Fibroblast of skin of abdomen (primary cell): ENCODE data around the gene RAD52.

ENCODE experiments used
- DNase-seq: peaks from one replicate; pipeline ENCODE4 v3.0.0-alpha.2; 2013

Gene RAD52

DNA sequence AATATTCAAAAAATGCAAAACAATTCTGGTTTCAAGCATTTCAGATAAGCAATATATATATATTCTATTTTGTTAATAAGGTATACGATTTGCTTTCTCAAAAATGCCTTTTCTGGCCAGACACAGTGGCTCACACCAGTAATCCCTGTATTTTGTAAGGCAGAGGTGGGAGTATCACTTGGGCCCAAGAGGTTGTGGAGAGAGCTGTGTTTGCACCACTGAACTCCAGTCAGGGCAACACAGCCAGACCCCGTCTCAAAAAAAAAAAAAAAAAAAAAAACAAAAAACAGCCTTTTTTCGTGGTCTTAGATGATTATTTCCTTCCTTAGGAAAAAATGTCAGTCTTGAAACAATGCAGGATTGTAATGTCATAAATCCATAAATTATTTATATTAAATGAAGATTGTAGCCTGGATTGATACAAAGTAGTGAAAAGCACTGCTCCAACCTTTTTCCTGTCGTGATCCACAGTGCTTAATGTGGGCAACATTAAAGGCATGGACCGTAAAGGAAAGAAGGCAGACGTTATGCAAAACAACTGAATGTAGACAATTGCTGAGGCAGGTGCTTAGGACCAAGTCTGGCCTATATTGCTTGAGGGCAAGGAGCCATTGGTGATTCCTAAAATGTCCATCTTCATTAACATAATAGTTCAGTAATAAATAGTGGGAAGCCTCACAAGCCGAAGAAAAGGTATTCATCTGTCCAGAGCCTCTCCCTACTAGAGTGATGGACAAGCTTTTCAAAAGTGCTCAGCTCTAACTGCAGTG, 36.8 kb downstream of the RAD52 start:
- DNase-seq: no peak

DNA sequence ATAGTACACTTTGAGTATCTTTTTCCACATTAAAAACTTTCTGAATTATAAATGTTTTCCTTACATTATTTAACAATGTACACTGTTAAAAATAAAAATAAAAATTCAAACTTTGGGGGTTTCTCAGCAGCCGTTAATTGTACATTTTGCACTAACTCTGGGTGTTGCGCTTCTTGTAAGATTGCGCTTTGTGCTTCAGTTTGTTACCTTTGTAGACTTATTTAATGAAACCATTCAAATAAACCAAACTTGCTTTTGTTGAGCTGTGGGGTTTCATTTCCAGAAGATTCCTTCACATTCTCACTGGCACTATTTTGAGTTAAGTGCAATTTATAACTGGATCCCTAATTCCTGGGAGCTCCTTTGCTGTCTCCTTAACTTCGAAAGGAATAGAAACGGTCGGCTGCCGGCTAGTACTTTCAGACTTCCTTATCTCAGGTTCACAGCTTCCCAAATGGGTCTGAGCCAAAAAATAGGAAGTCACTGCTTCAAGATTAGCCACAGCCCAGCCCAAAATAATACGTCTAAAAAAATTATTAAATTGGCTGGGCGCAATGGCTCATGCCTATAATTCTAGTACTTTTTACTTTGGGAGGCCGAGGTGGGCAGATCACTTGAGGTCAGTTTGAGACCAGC, 38.2 kb downstream of the RAD52 start:
- no peak for DNase-seq

- no peak for DNase-seq
These were observed 39.1 kb downstream of the RAD52 start for GRCh38 chr12:910416-910815.

DNA sequence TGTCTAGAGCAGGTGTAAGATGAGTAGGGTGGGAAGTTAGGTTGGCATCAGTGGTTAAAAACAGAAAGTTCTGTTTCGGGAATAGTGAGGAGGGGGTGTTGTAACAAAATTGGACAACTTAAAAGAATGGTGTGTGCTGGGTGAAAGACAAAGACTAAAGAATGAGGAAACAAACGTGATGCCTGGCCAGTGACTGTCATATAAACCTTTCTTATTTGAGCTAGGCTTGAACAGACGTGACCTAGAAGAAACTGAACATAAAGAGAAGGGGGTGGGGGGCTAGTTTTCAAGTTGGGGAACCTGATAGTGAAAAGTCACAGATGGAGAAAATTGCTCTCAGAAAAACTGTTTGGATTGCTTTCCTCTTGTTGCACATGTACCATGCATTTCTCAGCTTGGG, 39.6 kb downstream of the RAD52 start:
- no peak for DNase-seq

DNA sequence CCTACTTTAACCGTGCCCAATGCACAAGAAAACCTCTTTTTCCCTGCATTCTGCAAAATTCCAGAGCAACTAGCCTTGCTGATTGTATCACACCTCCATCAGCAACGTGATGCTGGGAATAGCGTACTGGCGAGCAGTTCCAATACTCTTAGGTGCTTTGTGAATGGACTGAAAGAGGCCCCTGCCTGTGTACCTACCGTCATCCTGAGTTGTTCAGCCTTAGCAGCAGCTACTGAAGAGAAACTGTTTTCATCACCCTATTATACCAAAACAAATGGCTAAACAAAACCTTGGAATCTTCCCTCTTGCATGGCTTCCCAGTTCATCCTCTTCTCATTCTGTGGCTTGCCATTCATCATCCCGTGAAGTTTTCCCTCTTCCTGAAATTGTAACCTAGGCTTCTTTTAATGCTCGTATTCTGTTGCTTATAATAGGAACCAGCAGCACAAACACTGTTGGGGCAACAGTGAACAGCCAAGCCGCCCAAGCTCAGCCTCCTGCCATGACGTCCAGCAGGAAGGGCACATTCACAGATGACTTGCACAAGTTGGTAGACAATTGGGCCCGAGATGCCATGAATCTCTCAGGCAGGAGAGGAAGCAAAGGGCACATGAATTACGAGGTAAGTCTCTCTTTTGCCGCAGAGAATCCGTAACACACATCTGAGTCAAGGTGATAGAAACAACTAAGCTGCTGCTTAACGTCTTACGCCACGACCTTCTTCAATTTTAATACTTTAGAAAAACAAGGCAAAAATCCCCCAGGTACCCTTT, 41.9 kb downstream of the RAD52 start:
- DNase-seq: no peak

DNA sequence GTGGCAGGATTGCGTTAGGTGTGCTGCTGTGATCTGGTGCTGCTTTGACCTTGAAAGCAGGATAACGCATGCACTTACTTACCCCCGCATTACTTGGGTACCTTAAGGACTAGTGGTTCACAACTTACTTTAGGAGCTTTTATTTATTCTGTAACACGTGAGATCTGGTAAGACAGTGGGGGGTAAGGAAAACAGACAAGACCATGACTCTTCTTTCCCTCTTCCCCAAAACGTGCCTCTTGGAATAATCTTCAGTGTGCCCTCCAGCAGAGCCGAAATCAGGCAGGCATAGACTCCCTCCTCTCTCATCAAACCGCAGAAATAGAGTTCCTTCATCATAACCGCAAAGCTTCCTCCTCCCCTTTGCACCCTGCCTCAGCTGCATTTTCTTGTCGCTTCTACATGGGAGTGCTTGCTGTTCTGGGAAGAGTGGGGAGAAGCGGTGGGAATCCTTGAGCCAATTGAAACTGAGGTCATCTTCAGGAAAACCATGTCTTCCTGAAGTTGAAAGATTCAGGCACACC, 43.4 kb downstream of the RAD52 start:
- no peak for DNase-seq

DNA sequence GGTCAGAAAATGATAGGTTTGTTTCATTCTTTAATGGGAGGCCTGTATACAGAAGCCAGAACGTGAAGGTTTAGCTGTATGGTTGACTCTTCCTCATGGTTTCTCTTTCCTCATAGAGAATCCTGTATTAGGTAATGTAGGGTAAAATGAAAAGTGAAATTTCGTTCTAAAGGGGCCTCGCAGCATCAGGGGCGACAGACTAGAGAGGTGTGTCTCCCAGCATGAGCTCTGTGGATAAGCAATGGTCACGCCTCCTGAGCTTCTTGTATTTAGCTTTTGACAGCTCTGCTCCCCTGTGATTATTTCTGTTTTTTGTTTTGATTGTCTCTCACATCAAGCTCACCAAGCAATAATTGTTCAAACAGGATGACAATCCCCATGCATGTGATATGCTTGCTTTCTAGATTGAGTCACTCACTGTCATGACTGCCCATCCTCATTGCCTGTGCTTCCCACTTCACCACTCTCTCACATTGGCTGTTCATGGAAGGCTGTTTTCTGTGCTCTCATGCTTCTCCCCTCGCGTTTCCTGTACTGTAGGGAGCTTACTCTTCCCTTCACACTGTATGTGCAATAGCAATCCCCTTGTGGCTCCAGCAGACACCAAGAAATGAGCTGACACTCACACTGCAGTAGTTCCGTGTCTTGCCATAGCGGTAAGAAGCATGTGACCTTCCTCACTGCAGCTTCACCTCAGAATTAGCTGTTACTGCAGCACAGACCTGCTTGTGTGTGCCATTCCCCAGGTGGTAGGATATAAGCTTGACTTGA, 44.0 kb downstream of the RAD52 start:
- no peak for DNase-seq

DNA sequence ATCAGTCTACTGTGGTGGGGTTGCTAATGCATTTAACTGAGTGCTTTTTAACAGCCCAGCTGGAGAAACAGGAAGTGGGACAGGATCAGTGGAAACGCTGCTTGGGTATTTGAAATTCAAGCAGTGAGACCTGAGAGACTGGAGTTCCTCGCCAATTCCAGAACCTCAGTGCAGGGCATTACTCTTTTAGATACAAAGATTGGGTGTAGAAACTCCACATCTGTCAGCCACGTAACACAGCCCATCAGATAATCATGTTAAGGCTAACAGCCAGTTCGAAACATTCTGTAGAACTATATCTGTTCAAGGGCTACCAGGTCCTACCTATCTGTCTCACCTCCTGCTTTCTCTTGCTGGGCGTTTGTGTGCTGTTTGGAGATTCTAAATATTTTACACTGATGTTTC, 45.5 kb downstream of the RAD52 start:
- no peak for DNase-seq

GRCh38 chr12:903055-903454, 46.4 kb downstream of the RAD52 start:
- no peak for DNase-seq

DNA sequence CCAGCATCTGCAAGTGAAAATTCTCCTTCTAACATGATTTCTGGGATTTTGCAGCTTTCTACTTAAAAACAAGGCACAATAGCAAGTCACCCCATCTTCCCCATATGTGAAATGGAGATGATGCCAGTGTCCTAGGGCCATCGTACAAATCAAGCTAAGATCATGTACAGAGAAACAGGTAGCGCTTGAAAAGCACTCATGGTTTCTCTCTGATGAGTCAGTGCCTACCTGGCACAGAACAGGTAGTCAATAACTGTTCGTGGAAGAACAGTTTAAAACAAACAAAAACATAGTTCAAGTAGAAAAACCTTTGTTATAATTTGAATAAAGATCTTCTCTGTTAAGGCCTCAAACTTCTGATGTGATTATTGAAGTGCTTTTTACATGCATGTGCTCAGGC, 46.9 kb downstream of the RAD52 start:
- no peak for DNase-seq

DNA sequence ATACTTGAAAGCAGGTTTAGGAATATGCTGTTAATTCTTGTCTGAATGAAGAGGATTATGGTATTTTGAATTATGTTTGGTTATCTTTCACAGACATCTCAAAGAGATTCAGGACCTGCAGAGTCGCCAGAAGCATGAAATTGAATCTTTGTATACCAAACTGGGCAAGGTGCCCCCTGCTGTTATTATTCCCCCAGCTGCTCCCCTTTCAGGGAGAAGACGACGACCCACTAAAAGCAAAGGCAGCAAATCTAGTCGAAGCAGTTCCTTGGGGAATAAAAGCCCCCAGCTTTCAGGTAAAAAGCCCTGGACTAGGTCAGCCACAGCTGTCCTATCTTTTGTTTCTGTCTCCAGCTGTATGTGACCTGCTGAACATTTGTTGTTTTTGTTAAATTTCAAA, 52.1 kb downstream of the RAD52 start:
- DNase-seq: no peak

DNA sequence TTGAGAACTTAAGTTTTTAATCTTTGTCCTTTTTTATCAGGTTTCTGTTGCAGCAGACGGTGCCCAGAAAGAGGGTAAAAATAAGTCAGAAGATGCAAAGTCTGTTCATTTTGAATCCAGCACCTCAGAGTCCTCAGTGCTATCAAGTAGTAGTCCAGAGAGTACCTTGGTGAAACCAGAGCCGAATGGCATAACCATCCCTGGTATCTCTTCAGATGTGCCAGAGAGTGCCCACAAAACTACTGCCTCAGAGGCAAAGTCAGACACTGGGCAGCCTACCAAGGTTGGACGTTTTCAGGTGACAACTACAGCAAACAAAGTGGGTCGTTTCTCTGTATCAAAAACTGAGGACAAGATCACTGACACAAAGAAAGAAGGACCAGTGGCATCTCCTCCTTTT, 53.5 kb downstream of the RAD52 start:
- no peak for DNase-seq

DNA sequence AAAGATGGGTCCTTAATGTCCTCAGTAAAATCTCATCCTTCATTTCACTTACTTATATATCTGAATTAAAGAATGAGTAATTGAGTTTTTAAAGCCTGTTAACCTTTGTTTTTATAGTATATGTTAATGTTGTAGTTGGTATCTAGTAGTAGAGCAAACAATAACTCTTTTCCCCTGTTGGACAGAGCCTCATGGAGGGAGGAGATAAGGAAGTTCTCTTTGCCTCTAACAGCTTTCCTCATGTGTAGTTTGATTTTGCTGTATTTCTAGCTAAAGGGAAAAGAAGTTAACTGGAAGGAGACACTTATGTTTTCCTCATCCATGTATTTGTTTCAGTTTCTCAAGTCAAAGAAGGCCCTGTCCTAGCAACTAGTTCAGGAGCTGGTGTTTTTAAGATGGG, 55.3 kb downstream of the RAD52 start:
- no peak for DNase-seq

DNA sequence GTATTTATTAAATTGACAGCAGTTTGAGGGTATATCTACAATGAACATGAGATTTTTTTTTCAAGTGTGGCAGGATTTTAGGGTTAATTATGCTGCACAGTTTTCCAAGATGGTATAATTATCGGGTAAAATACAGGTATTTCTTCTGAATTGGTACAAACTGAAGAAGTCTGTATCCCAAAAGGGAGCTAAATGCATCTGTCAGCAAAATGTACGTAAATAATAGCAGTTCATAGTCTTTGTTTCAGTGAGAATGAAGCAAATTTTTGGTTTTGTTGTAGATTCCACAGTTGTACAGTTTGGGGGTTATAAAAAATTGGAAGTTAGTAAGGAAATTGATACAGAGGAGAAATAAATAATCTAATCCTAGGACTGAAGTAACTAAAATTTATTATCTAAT, 63.3 kb downstream of the RAD52 start:
- no peak for DNase-seq

- DNase-seq: no peak
These were observed 63.8 kb downstream of the RAD52 start for GRCh38 chr12:885701-886100.

GRCh38 chr12:884746-885414, 64.6 kb downstream of the RAD52 start:
- DNase-seq: no peak

GRCh38 chr12:880656-881055, 68.8 kb downstream of the RAD52 start:
- DNase-seq: no peak

DNA sequence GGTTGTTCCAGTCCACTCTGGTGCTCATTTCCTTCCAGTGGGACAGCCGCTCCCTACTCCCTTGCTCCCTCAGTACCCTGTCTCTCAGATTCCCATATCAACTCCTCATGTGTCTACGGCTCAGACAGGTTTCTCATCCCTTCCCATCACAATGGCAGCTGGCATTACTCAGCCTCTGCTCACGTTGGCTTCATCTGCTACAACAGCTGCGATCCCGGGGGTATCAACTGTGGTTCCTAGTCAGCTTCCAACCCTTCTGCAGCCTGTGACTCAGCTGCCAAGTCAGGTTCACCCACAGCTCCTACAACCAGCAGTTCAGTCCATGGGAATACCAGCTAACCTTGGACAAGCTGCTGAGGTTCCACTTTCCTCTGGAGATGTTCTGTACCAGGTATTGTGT, 69.9 kb downstream of the RAD52 start:
- peak; percentile 18 for DNase-seq

GRCh38 chr12:873954-874353, 75.5 kb downstream of the RAD52 start:
- no peak for DNase-seq

DNA sequence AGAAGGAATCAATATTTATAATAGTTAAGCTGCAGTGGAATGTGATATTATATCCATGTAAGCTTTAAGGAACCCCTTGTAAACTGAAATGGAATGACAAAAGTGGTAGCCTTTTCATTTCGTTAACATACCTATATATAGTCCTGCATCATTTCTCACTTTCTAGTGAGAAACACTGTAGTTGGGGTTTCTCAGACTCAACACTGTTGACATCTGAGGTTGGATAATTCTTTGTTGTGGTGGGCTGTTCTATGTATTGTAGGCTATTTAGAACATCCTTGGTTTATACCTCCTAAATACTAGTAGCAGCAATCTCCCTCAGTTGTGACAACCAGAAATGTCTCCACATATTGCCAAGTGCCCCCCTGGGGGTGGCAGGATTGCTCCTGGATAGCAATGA, 79.1 kb downstream of the RAD52 start:
- no peak for DNase-seq

GRCh38 chr12:868722-869121, 80.8 kb downstream of the RAD52 start:
- DNase-seq: no peak

DNA sequence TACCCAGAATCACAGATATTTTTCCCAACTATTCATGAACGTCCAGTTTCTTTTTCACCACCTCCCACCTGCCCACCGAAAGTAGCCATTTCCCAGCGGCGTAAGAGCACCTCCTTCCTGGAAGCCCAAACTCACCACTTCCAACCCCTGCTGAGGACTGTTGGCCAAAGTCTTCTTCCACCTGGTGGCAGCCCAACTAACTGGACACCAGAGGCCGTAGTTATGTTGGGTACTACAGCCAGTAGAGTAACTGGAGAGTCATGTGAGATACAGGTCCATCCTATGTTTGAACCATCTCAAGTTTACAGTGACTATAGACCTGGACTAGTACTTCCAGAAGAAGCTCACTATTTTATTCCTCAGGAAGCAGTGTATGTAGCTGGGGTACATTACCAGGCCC, 81.6 kb downstream of the RAD52 start:
- no peak for DNase-seq
